GM19193 (cell line): ENCODE results near the gene FAM236C.
"Not testable (repeated sequence)": the region's sequence is repeated elsewhere in the genome, so short reads cannot be mapped to it uniquely, and the experiment has no call there.

ENCODE experiments used
- POLR2A ChIP-seq: IDR thresholded peaks from 4 replicates; pipeline ENCODE4 v1.6.1; 2011; ENCODE audit not compliant: insufficient read depth, insufficient read length; ENCODE audit errors: extremely low read depth

Gene FAM236C

DNA sequence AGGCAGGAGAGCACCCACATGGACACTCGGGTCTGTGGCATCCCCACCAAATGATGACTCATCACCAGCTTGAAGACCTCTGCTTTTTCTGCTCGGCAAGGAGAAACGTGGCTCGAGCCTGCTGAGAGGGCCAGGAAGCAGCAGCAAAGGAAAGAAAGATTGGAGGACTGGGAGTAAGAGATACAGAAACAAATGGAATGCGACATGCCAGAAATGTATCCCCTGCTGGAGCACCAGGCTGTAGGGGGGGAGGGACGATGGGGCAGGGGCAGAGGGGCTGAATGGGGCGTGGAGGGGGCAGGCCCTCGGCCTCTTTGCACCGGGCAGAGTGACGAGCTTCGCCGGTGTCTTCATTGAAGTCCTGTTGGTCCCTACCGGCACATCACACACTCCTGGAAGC, at the start of gene FAM236C:
FAM236C (plus strand) TSS at position 301 of the 400 bp plus-strand sequence. CDS start 100 bp downstream, outside the sequence.
- TF ChIP-seq POLR2A = not testable (repeated sequence)

DNA sequence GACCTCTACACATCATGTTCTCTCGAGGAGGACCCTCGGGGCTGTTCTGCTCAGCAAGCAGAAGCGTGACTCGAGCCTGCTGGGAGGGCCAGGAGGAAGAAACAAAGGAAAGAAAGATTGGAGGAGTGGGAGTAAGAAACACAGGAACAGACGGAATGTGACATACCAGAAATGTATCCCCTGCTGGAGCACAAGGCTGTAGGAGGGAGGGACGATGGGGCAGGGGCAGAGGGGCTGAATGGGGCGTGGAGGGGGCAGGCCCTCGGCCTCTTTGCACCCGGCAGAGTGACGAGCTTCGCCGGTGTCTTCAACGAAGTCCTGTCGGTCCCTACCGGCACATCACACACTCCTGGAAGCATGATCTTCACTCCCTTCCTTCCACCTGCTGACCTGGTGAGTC, 25.5 kb downstream of the FAM236C start, which contains the start of gene FAM236A:
FAM236A (plus strand) TSS at position 301 of the 400 bp plus-strand sequence; CDS start at position 358, 57 bp downstream.
- TF ChIP-seq POLR2A = not testable (repeated sequence)

DNA sequence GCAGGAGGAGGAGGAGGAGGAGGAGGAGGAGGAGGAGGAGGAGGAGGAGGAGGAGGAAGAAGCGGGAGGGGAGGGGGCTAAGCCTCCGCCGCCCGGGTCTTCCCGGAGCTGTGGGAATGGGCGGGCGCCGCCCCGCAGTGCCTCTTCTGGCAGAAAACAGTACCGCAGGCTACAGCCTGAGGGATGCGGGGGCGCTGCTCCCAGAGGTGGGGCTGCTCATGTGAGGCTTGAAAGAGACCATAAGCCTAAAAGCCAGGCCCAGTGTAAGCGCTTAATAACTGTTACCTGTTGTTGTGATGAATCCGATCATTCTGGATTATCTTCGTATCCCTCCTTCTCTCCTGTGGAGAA, 31.4 kb downstream of the FAM236C start, which contains the start of gene DMRTC1:
DMRTC1 (minus strand) TSS at position 19 of the 351 bp plus-strand sequence. CDS start 68,143 bp downstream, outside the sequence.
- TF ChIP-seq POLR2A = not testable (repeated sequence)
